GM12874 (cell line): ENCODE data around the gene SLC22A4.

Experiments
- TF ChIP-seq, protein P1 (sequence below): IDR thresholded peaks from 2 replicates; pipeline ENCODE4 v1.5.1; 2011; ENCODE audit warnings: low read depth, mild to moderate bottlenecking, control low read depth, low read length, moderate library complexity; ENCODE audit not compliant: insufficient read depth

SLC22A4 gene

DNA sequence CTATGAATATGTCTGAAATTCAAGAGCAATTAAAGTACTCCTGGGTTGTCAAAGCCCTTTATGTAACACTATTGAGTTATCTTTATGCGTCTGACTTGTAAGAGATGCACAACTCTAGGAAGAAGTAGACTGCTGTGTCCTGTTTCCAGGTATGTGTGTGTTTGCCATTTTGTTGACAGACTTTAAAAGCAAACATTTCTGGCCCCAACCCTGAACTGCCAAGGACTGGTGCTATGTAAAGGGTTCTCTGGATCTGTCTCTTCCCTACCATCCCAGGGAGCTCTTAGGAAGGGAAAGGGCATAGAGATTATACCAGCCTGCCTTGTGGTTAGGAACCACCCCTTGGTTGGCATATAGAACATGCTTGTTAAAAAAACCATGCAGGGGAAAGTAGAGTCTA lies 87.4 kb downstream of the SLC22A4 start:
- TF ChIP-seq, protein P1, sequence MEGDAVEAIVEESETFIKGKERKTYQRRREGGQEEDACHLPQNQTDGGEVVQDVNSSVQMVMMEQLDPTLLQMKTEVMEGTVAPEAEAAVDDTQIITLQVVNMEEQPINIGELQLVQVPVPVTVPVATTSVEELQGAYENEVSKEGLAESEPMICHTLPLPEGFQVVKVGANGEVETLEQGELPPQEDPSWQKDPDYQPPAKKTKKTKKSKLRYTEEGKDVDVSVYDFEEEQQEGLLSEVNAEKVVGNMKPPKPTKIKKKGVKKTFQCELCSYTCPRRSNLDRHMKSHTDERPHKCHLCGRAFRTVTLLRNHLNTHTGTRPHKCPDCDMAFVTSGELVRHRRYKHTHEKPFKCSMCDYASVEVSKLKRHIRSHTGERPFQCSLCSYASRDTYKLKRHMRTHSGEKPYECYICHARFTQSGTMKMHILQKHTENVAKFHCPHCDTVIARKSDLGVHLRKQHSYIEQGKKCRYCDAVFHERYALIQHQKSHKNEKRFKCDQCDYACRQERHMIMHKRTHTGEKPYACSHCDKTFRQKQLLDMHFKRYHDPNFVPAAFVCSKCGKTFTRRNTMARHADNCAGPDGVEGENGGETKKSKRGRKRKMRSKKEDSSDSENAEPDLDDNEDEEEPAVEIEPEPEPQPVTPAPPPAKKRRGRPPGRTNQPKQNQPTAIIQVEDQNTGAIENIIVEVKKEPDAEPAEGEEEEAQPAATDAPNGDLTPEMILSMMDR = no peak

- TF ChIP-seq, protein P1 = no peak
Measured at GRCh38 chr5:132383261-132383660, 89.1 kb downstream of the SLC22A4 start.

GRCh38 chr5:132383984-132384383 lies 89.8 kb downstream of the SLC22A4 start:
- TF ChIP-seq, protein P1 = no peak

- TF ChIP-seq, protein P1 = no peak
Measured at GRCh38 chr5:132384506-132385050, 90.4 kb downstream of the SLC22A4 start.

- TF ChIP-seq, protein P1 = peak; percentile 65
Measured at GRCh38 chr5:132385326-132386105, 91.3 kb downstream of the SLC22A4 start.

GRCh38 chr5:132386644-132387286 lies 92.6 kb downstream of the SLC22A4 start:
- TF ChIP-seq, protein P1 = peak; percentile 87

GRCh38 chr5:132387640-132388117 lies 93.5 kb downstream of the SLC22A4 start:
- TF ChIP-seq, protein P1 = no peak
